Transverse colon (tissue), 4 donors: Measurements from ENCODE around the gene NUP54. TPM values are rescaled to one million over a fixed set of nuclear protein-coding genes. Genes with fewer than 3 reads are reported as not detected.

ENCODE experiments used
- DNase-seq: peaks from one replicate; pipeline ENCODE4 v3.0.0-alpha.2; 2019
- H3K27ac ChIP-seq, 4 donors: fragments of 200-600 bp; sonication (generic); 2 replicates each; pipeline ENCODE4 v1.5.1; 2016 to 2018; ENCODE audit warnings: inconsistent platforms in 4 of 4
- H3K27me3 ChIP-seq: fragments of 200-600 bp; sonication (generic); 2 replicates; pipeline ENCODE4 v1.5.1; 2017; ENCODE audit warnings: inconsistent platforms
- H3K36me3 ChIP-seq, 4 donors: fragments of 200-600 bp; sonication (generic); 2 replicates each; pipeline ENCODE4 v1.5.1; 2017 to 2019; ENCODE audit warnings: inconsistent platforms in 4 of 4
- H3K4me1 ChIP-seq, 4 donors: fragments of 200-600 bp; sonication (generic); 2 replicates each; pipeline ENCODE4 v1.5.1; 2017 to 2020; ENCODE audit warnings: inconsistent platforms in 4 of 4
- H3K4me3 ChIP-seq, 4 donors: fragments of 200-600 bp; sonication (generic); 1 replicate in 1 of 4; 2 replicates in 3 of 4; pipeline versions ENCODE4 v1.5.1 to v1.6.1; 2017 to 2019; ENCODE audit warnings: inconsistent platforms in 4 of 4
- H3K9me3 ChIP-seq, 2 donors: fragments of 200-600 bp; sonication (generic); 2 replicates each; pipeline ENCODE4 v1.5.1; 2017 to 2019; ENCODE audit warnings: inconsistent platforms in 2 of 2
- CTCF ChIP-seq, 5 experiments: fragments of 200-600 bp in 3 of 5; fragments of 450-650 bp in 2 of 5; sonication (generic) in 3 of 5; IDR thresholded peaks; 1 replicate in 2 of 5; 2 replicates in 3 of 5; pipeline ENCODE4 v1.5.1; 2016 to 2017; ENCODE audit warnings: antibody characterized with exemption in 5 of 5, inconsistent platforms in 3 of 5, mild to moderate bottlenecking in 2 of 5, moderate library complexity in 1 of 5
- EP300 ChIP-seq: sonication (generic); formaldehyde crosslinking; IDR thresholded peaks from one replicate; pipeline ENCODE4 v1.6.1; 2017; ENCODE audit warnings: antibody characterized with exemption, low read depth
- POLR2A ChIP-seq: fragments of 450-650 bp; IDR thresholded peaks from one replicate; pipeline ENCODE4 v1.6.1; 2016; ENCODE audit warnings: antibody characterized with exemption, mild to moderate bottlenecking, moderate library complexity
- POLR2AphosphoS5 ChIP-seq, 3 donors: sonication (generic); formaldehyde crosslinking; IDR thresholded peaks; one replicate each; pipeline ENCODE4 v1.6.1; 2016; ENCODE audit warnings: antibody characterized with exemption in 3 of 3
- WGBS, 2 donors: methylation state at CpG; one replicate each; pipeline ENCODE4 v1.1.5; 2018; ENCODE audit warnings: low coverage in 1 of 2; 5-methylcytosine and 5-hydroxymethylcytosine counted together
- in situ Hi-C, 4 donors: fragments of 200-750 bp; cut with MboI; loops; one replicate each; pipeline versions ENCODE4 v1.15.0 to v1.15.1; 2017; ENCODE audit warnings: low sequenced_read_pairs in 3 of 4, low pct_ligation_motif_present in 1 of 4, low pct_unique_long_range_greater_than_20kb in 1 of 4
- intact Hi-C: fragments of 100-400 bp; cut with DNase I; formaldehyde crosslinking; loops from one replicate; pipeline ENCODE4 v1.15.1; 2023; ENCODE audit warnings: low total_unique reads
- total RNA-seq, 4 donors: library from RNA; depleted of rRNA; stranded (reverse); fragments of >200 nt; gene quantifications; one replicate each; pipeline ENCODE4 v1.1.0, GENCODE V29; 2016

The NUP54 gene
- total RNA-seq, 4 donors from 2014 or later, result 7.0 to 142 (median 29.2) TPM

- H3K9me3 ChIP-seq, result no peaks in the 10 kb centered on the region
- no peaks in the 10 kb centered on the region for H3K27me3 ChIP-seq
- TF ChIP-seq POLR2AphosphoS5 (IDR thresholded peaks at IDR 0.05) (peak in 1 of 3 donors; percentile 47), POLR2A (no peak), EP300 (no peak), CTCF (IDR thresholded peaks at IDR 0.05) (no peak)
- in situ Hi-C loops, result loop anchor here in 2 of 4 donors (25.0 kb wide), 2 partner anchors 168 to 318 kb away; no protein-coding TSS in a partner anchor
- H3K36me3 ChIP-seq, result peaks cover 0 to 23% (median 8%) of the 10 kb centered on the region in 4 donors
- no peak overlapping the region for H3K4me3 ChIP-seq
- H3K27ac ChIP-seq, result peak overlapping the region; percentile 45 to 92 (median 66)
- 85 to 86% methylated on average over 2 of the region's 2 CpGs for WGBS, 2 donors
- DNase-seq, result no peak
- intact Hi-C loops, result no loop called here
- H3K4me1 ChIP-seq, result peaks cover 31 to 69% (median 55%) of the 10 kb centered on the region in 4 donors
Observed at GRCh38 chr4:76194325-76194724, 46.1 kb upstream of the NUP54 start.

- Histone ChIP-seq H3K4me3 (no peak overlapping the region), H3K36me3 (peaks cover 0 to 23% (median 8%) of the 10 kb centered on the region in 4 donors), H3K9me3 (no peaks in the 10 kb centered on the region), H3K4me1 (peaks cover 21 to 59% (median 34%) of the 10 kb centered on the region in 4 donors), H3K27ac (peak overlapping the region in 3 of 4 donors; percentile 1 to 20 (median 10)), H3K27me3 (no peaks in the 10 kb centered on the region)
- 70 to 79% methylated on average over 1 to 2 of the region's 2 CpGs for WGBS, 2 donors
- in situ Hi-C loops, result loop anchor here in 2 of 4 donors (25.0 kb wide), 2 partner anchors 170 to 320 kb away; no protein-coding TSS in a partner anchor
- no peak for DNase-seq
- TF ChIP-seq POLR2A (no peak), EP300 (no peak), POLR2AphosphoS5 (IDR thresholded peaks at IDR 0.05) (no peak), CTCF (IDR thresholded peaks at IDR 0.05) (no peak)
- intact Hi-C loops, result no loop called here
Observed at GRCh38 chr4:76192236-76192635, 44.0 kb upstream of the NUP54 start.

GRCh38 chr4:76188557-76188956 is 40.4 kb upstream of the NUP54 start:
- Histone ChIP-seq H3K36me3 (peaks cover 0 to 17% (median 6%) of the 10 kb centered on the region in 4 donors), H3K4me3 (no peak overlapping the region), H3K4me1 (peaks cover 0 to 32% (median 4%) of the 10 kb centered on the region in 4 donors), H3K27ac (no peak overlapping the region), H3K9me3 (no peaks in the 10 kb centered on the region), H3K27me3 (no peaks in the 10 kb centered on the region)
- in situ Hi-C loops, result loop anchor here in 3 of 4 donors (10.0 to 25.0 kb wide), 4 partner anchors 56 to 324 kb away; no protein-coding TSS in a partner anchor
- intact Hi-C loops, result no loop called here
- no peak for DNase-seq
- 86% methylated on average over 3 of the region's 3 CpGs; no CpG with 5 or more reads in 1 of the 2 donors for WGBS, 2 donors
- TF ChIP-seq POLR2A (no peak), EP300 (no peak), CTCF (IDR thresholded peaks at IDR 0.05) (no peak), POLR2AphosphoS5 (IDR thresholded peaks at IDR 0.05) (no peak)

- no peaks in the 10 kb centered on the region for H3K9me3 ChIP-seq
- TF ChIP-seq CTCF (IDR thresholded peaks at IDR 0.05), result no peak
- no peak for TF ChIP-seq POLR2A
- TF ChIP-seq EP300, result no peak
- no peak for TF ChIP-seq POLR2AphosphoS5 (IDR thresholded peaks at IDR 0.05)
- intact Hi-C loops (no loop called here), in situ Hi-C loops (loop anchor here in 3 of 4 donors (10.0 to 25.0 kb wide), 4 partner anchors 57 to 324 kb away; no protein-coding TSS in a partner anchor)
- no peak overlapping the region for H3K27ac ChIP-seq
- no peak for DNase-seq
- H3K27me3 ChIP-seq, result no peaks in the 10 kb centered on the region
- H3K36me3 ChIP-seq, result peaks cover 0 to 13% (median 4%) of the 10 kb centered on the region in 4 donors
- H3K4me3 ChIP-seq, result no peak overlapping the region
- H3K4me1 ChIP-seq, result peaks cover 0 to 28% (median 2%) of the 10 kb centered on the region in 4 donors
Observed at GRCh38 chr4:76188149-76188548, 40.0 kb upstream of the NUP54 start.
